Measurements from ENCODE around the gene SERPINA4. TPM values are rescaled to one million over a fixed set of nuclear protein-coding genes. Genes with fewer than 3 reads are reported as not detected.

Gene SERPINA4
- total RNA-seq, 1 donor from 2014 or later: not detected

DNA sequence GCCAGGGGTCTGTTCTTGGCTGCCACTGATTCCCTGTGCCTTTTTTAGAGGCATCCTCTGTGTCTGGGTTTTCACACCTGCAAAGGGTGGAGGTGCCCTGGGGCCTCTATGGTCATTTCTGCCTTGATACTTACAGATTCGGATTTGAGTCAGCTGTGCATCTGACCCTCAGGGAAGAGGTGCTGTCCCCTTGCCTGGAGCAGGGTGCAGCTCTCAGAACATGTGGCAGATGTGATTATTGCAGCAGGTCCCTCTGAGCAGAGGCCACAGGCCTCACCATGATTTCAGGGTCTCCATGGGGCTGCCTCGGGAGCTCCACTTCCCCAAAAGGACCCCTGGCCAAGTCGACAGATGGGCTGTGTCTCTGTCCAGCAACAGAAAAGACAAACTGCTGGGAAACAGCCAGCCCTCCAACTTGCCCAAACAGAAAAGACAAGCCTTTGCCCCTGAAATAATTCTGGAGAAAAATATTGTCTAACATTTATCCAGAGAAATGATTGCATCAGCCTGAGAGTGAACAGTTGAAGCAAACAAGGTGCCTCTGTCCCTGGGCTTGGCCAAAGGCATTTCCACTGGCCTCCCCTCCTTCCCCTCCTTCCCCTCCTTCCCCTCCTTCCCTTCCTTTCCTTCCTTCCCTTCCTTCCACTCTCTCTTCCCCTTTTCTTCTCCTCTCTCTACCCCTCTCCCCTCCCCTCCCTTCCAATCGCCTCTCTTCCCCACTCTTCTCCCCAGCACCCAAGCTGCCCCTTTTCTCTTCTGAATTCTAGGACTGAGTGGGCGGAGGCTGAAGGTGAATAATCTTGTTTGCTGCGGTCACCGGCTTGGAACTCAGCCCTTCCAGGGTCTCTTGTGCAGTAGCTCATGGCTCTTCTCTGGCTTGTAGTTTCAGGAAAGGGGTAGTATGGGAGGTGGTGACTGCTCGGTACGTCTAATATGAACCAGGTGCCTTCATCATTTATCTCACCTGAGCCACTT is 51.6 kb downstream of the SERPINA4 start:
- DNase-seq (ENCODE audit: low read depth) (peak; percentile 44), FAIRE-seq (no peak)
- Histone ChIP-seq H3K4me1 (ENCODE audit: insufficient read depth, low read length) (peaks cover 24% of the 10 kb centered on the region), H3K4me3 (ENCODE audit: insufficient read depth, low read depth, low read length) (no peak overlapping the region), H3K27ac (ENCODE audit: low read depth, low read length) (no peak overlapping the region), H3K9me3 (ENCODE audit: insufficient read depth, low read depth, low read length) (peaks cover 8% of the 10 kb centered on the region), H2AFZ (ENCODE audit: low read depth, low read length) (peak overlapping the region; percentile 30), H3K36me3 (ENCODE audit: insufficient read depth, low read length) (no peaks in the 10 kb centered on the region), H3K4me2 (ENCODE audit: low read length) (peak overlapping the region; percentile 56), H4K20me1 (ENCODE audit: insufficient read depth, low read length) (no peaks in the 10 kb centered on the region), H3K27me3 (ENCODE audit: insufficient read depth, low read length) (no peaks in the 10 kb centered on the region), H3K9ac (ENCODE audit: low read length) (no peak overlapping the region), H3K79me2 (ENCODE audit: insufficient read depth, low read length) (no peaks in the 10 kb centered on the region)
- Mint-ChIP-seq H3K4me3 (ENCODE audit: unreplicated experiment) (no peak overlapping the region), H3K4me1 (ENCODE audit: low read depth, unreplicated experiment) (peaks cover 16% of the 10 kb centered on the region), H3K27me3 (ENCODE audit: low read depth, unreplicated experiment) (peaks cover 2% of the 10 kb centered on the region), H3K27ac (ENCODE audit: unreplicated experiment) (peak overlapping the region; percentile 80), H3K36me3 (ENCODE audit: low read depth, unreplicated experiment) (no peaks in the 10 kb centered on the region), H3K9me3 (ENCODE audit: unreplicated experiment) (peaks cover 22% of the 10 kb centered on the region)
- TF ChIP-seq, protein P1, sequence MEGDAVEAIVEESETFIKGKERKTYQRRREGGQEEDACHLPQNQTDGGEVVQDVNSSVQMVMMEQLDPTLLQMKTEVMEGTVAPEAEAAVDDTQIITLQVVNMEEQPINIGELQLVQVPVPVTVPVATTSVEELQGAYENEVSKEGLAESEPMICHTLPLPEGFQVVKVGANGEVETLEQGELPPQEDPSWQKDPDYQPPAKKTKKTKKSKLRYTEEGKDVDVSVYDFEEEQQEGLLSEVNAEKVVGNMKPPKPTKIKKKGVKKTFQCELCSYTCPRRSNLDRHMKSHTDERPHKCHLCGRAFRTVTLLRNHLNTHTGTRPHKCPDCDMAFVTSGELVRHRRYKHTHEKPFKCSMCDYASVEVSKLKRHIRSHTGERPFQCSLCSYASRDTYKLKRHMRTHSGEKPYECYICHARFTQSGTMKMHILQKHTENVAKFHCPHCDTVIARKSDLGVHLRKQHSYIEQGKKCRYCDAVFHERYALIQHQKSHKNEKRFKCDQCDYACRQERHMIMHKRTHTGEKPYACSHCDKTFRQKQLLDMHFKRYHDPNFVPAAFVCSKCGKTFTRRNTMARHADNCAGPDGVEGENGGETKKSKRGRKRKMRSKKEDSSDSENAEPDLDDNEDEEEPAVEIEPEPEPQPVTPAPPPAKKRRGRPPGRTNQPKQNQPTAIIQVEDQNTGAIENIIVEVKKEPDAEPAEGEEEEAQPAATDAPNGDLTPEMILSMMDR (IDR thresholded peaks at IDR 0.05; ENCODE audit: insufficient read depth, low read depth, low read length): no peak
- no peak for TF ChIP-seq EZH2 (IDR thresholded peaks at IDR 0.05; ENCODE audit: insufficient read depth, low read length)

DNA sequence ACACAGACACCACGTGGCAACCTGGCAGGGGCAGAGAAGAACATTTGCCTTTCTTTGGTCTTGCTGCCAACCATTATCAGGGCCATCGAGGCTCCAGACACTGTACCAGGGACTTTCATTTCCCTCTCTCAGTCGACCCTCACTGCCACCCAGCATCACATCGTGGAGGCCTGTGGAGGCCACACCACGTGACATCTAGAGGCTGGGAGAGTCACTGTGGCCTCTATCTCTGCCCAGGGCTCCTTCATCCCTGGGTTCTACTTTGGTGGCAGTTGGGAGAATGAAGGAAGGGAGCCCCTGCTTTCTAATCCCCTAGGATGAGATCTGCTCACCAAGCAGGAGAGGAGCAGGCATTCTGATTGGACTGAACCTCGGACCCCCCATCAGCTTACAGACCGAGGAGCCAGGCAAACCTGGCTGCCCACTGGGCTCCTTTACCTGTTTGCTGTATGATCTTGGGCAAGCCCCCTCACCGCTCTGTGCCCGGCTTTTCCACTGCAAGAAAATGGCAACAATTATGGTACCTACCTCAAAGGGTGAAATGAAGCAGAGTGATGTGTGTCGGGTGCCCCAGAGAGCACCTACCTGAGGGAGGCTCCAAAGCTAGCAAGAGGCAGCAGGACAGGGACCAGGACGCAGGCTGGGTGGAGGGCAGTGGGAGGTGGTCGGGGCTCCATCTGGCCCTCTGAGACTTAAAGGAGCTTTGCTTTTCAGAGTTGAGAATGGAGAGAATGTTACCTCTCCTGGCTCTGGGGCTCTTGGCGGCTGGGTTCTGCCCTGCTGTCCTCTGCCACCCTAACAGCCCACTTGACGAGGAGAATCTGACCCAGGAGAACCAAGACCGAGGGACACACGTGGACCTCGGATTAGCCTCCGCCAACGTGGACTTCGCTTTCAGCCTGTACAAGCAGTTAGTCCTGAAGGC is 52.7 kb downstream of the SERPINA4 start:
- Histone ChIP-seq H3K27me3 (ENCODE audit: insufficient read depth, low read length) (no peaks in the 10 kb centered on the region), H3K79me2 (ENCODE audit: insufficient read depth, low read length) (no peaks in the 10 kb centered on the region), H3K36me3 (ENCODE audit: insufficient read depth, low read length) (no peaks in the 10 kb centered on the region), H3K4me3 (ENCODE audit: insufficient read depth, low read depth, low read length) (no peak overlapping the region), H3K9ac (ENCODE audit: low read length) (no peak overlapping the region), H4K20me1 (ENCODE audit: insufficient read depth, low read length) (no peaks in the 10 kb centered on the region), H3K4me2 (ENCODE audit: low read length) (no peak overlapping the region), H2AFZ (ENCODE audit: low read depth, low read length) (no peak overlapping the region), H3K27ac (ENCODE audit: low read depth, low read length) (no peak overlapping the region), H3K4me1 (ENCODE audit: insufficient read depth, low read length) (peaks cover 24% of the 10 kb centered on the region), H3K9me3 (ENCODE audit: insufficient read depth, low read depth, low read length) (peaks cover 17% of the 10 kb centered on the region)
- FAIRE-seq: no peak
- H3K27ac Mint-ChIP-seq (ENCODE audit: unreplicated experiment): no peak overlapping the region
- H3K27me3 Mint-ChIP-seq (ENCODE audit: low read depth, unreplicated experiment): peaks cover 6% of the 10 kb centered on the region
- H3K36me3 Mint-ChIP-seq (ENCODE audit: low read depth, unreplicated experiment): peaks cover 5% of the 10 kb centered on the region
- H3K4me3 Mint-ChIP-seq (ENCODE audit: unreplicated experiment): no peak overlapping the region
- DNase-seq (ENCODE audit: low read depth): no peak
- H3K9me3 Mint-ChIP-seq (ENCODE audit: unreplicated experiment): peaks cover 26% of the 10 kb centered on the region
- peaks cover 14% of the 10 kb centered on the region for H3K4me1 Mint-ChIP-seq (ENCODE audit: low read depth, unreplicated experiment)
- TF ChIP-seq EZH2 (IDR thresholded peaks at IDR 0.05; ENCODE audit: insufficient read depth, low read length): no peak
- TF ChIP-seq, protein P1 (IDR thresholded peaks at IDR 0.05; ENCODE audit: insufficient read depth, low read depth, low read length): no peak

All from astrocyte (in vitro differentiated cells and primary cell).